Activated CD8-positive, alpha-beta memory T cell treated with anti-CD3 and anti-CD28 coated beads, Interleukin-2, amount 50 U/mL, for 1 hour (primary cell): ENCODE measurements around the gene IL18RAP.

Source experiments
- DNase-seq: peaks from one replicate; pipeline ENCODE4 v3.0.0-alpha.2; 2020; ENCODE audit errors: extremely low read depth

IL18RAP gene

GRCh38 chr2:102422910-102423309 is at the start of gene IL18RAP:
Gene IL18RAP, plus strand, starts transcription at chr2:102423160. Its CDS starts 118 bp downstream, at chr2:102423278.
- no peak for DNase-seq

GRCh38 chr2:102376052-102376591 is 46.8 kb upstream of the IL18RAP start:
- no peak for DNase-seq

GRCh38 chr2:102383722-102384121 is 39.2 kb upstream of the IL18RAP start:
- DNase-seq, result no peak

GRCh38 chr2:102385522-102385921 is 37.4 kb upstream of the IL18RAP start:
- no peak for DNase-seq

- DNase-seq, result no peak
Observed at GRCh38 chr2:102386004-102386403, 37.0 kb upstream of the IL18RAP start.

GRCh38 chr2:102386867-102387541 is 36.0 kb upstream of the IL18RAP start:
- DNase-seq, result no peak

- no peak for DNase-seq
Observed at GRCh38 chr2:102387763-102388546, 35.0 kb upstream of the IL18RAP start.

- no peak for DNase-seq
Observed at GRCh38 chr2:102391565-102391964, 31.4 kb upstream of the IL18RAP start.

GRCh38 chr2:102392096-102392495 is 30.9 kb upstream of the IL18RAP start:
- DNase-seq, result no peak

GRCh38 chr2:102392942-102393341 is 30.0 kb upstream of the IL18RAP start:
- no peak for DNase-seq

- no peak for DNase-seq
Observed at GRCh38 chr2:102396012-102396411, 26.9 kb upstream of the IL18RAP start.

GRCh38 chr2:102397209-102397608 is 25.8 kb upstream of the IL18RAP start:
- no peak for DNase-seq

GRCh38 chr2:102399499-102400141 is 23.3 kb upstream of the IL18RAP start:
- DNase-seq, result no peak

GRCh38 chr2:102401456-102401855 is 21.5 kb upstream of the IL18RAP start:
- no peak for DNase-seq

- DNase-seq, result no peak
Observed at GRCh38 chr2:102401865-102402264, 21.1 kb upstream of the IL18RAP start.

- DNase-seq, result no peak
Observed at GRCh38 chr2:102410952-102411351, 12.0 kb upstream of the IL18RAP start.

- no peak for DNase-seq
Observed at GRCh38 chr2:102412199-102412598, 10.8 kb upstream of the IL18RAP start.

- DNase-seq, result no peak
Observed at GRCh38 chr2:102417946-102418345, 5.0 kb upstream of the IL18RAP start.

- no peak for DNase-seq
Observed at GRCh38 chr2:102418421-102418961, 4.5 kb upstream of the IL18RAP start.

GRCh38 chr2:102420290-102420689 is 2.7 kb upstream of the IL18RAP start:
- DNase-seq, result no peak

- DNase-seq, result no peak
Observed at GRCh38 chr2:102421890-102422759, 835 bp upstream of the IL18RAP start.
